ENCODE data around the gene ITK. TPM values are rescaled to one million over a fixed set of nuclear protein-coding genes. Genes with fewer than 3 reads are reported as not detected.

Gene ITK
- total RNA-seq, 4 donors from 2014 or later = 0.12 to 2.2 (median 0.35) TPM

GRCh38 chr5:157166214-157167213 is 14.1 kb upstream of the ITK start, which contains the start of gene GARIN3:
Gene GARIN3, minus strand, starts transcription at chr5:157166264. Its CDS starts 96 bp downstream, at chr5:157166168.
- no peaks in the 10 kb centered on the region for H3K36me3 ChIP-seq
- no peak for DNase-seq
- intact Hi-C loops (cut with DNase I; ENCODE audit: low total_unique reads) (no loop called here), in situ Hi-C loops (cut with MboI; ENCODE audit: low sequenced_read_pairs in 4 of 4) (no loop called here)
- no peaks in the 10 kb centered on the region for H3K9me3 ChIP-seq
- ATAC-seq = no peak
- H3K27ac ChIP-seq = no peak within 1 kb of the TSS
- no peaks in the 10 kb centered on the region for H3K27me3 ChIP-seq
- H3K4me1 ChIP-seq = no peaks in the 10 kb centered on the region
- no peak for TF ChIP-seq POLR2A (IDR thresholded peaks at IDR 0.05)
- TF ChIP-seq, protein P1, sequence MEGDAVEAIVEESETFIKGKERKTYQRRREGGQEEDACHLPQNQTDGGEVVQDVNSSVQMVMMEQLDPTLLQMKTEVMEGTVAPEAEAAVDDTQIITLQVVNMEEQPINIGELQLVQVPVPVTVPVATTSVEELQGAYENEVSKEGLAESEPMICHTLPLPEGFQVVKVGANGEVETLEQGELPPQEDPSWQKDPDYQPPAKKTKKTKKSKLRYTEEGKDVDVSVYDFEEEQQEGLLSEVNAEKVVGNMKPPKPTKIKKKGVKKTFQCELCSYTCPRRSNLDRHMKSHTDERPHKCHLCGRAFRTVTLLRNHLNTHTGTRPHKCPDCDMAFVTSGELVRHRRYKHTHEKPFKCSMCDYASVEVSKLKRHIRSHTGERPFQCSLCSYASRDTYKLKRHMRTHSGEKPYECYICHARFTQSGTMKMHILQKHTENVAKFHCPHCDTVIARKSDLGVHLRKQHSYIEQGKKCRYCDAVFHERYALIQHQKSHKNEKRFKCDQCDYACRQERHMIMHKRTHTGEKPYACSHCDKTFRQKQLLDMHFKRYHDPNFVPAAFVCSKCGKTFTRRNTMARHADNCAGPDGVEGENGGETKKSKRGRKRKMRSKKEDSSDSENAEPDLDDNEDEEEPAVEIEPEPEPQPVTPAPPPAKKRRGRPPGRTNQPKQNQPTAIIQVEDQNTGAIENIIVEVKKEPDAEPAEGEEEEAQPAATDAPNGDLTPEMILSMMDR (IDR thresholded peaks at IDR 0.05 in 4 of 5, conservative IDR thresholded peaks at IDR 0.05 in 1 of 5) = no peak
- H3K4me3 ChIP-seq = no peak within 1 kb of the TSS

GRCh38 chr5:157167214-157167621 is 13.4 kb upstream of the ITK start:
- H3K9me3 ChIP-seq = no peaks in the 10 kb centered on the region
- no peaks in the 10 kb centered on the region for H3K27me3 ChIP-seq
- no peak overlapping the region for H3K27ac ChIP-seq
- H3K4me1 ChIP-seq = no peaks in the 10 kb centered on the region
- intact Hi-C loops (cut with DNase I; ENCODE audit: low total_unique reads) = no loop called here
- H3K36me3 ChIP-seq = no peaks in the 10 kb centered on the region
- DNase-seq = no peak
- no peak overlapping the region for H3K4me3 ChIP-seq
- in situ Hi-C loops (cut with MboI; ENCODE audit: low sequenced_read_pairs in 4 of 4) = no loop called here
- no peak for ATAC-seq
- TF ChIP-seq POLR2A (IDR thresholded peaks at IDR 0.05) = no peak
- TF ChIP-seq, protein P1 (IDR thresholded peaks at IDR 0.05 in 4 of 5, conservative IDR thresholded peaks at IDR 0.05 in 1 of 5) = no peak

GRCh38 chr5:157168286-157168685 is 12.4 kb upstream of the ITK start:
- in situ Hi-C loops (cut with MboI; ENCODE audit: low sequenced_read_pairs in 4 of 4) (no loop called here), intact Hi-C loops (cut with DNase I; ENCODE audit: low total_unique reads) (no loop called here)
- H3K4me3 ChIP-seq = no peak overlapping the region
- H3K27me3 ChIP-seq = no peaks in the 10 kb centered on the region
- H3K4me1 ChIP-seq = no peaks in the 10 kb centered on the region
- H3K9me3 ChIP-seq = no peaks in the 10 kb centered on the region
- DNase-seq = no peak
- no peak for ATAC-seq
- no peaks in the 10 kb centered on the region for H3K36me3 ChIP-seq
- H3K27ac ChIP-seq = no peak overlapping the region
- TF ChIP-seq, protein P1 (IDR thresholded peaks at IDR 0.05 in 4 of 5, conservative IDR thresholded peaks at IDR 0.05 in 1 of 5) = no peak
- TF ChIP-seq POLR2A (IDR thresholded peaks at IDR 0.05) = no peak

- intact Hi-C loops (cut with DNase I; ENCODE audit: low total_unique reads) (no loop called here), in situ Hi-C loops (cut with MboI; ENCODE audit: low sequenced_read_pairs in 4 of 4) (no loop called here)
- ATAC-seq (no peak), DNase-seq (no peak)
- TF ChIP-seq, protein P1 (IDR thresholded peaks at IDR 0.05 in 4 of 5, conservative IDR thresholded peaks at IDR 0.05 in 1 of 5) = no peak
- no peak for TF ChIP-seq POLR2A (IDR thresholded peaks at IDR 0.05)
- Histone ChIP-seq H3K4me3 (no peak overlapping the region), H3K27me3 (no peaks in the 10 kb centered on the region), H3K9me3 (no peaks in the 10 kb centered on the region), H3K4me1 (no peaks in the 10 kb centered on the region), H3K36me3 (no peaks in the 10 kb centered on the region), H3K27ac (no peak overlapping the region)
Measured at GRCh38 chr5:157172403-157172802, 8.2 kb upstream of the ITK start.
